GM18873 (cell line): ENCODE measurements around the gene DCANP1.
A peak's percentile ranks its signal among the peaks of the same experiment; 100 is the strongest.

Experiments used
- ATAC-seq: cut with Tn5 transposase; IDR thresholded peaks from one replicate; pipeline ENCODE4 v1.9.1; 2021; ENCODE audit warnings: mild to moderate bottlenecking, moderate library complexity, moderate number of reproducible peaks; ENCODE audit not compliant: unreplicated experiment, low FRiP score

The DCANP1 gene

GRCh38 chr5:135458356-135458755 is 11.2 kb upstream of the DCANP1 start:
- ATAC-seq: no peak

GRCh38 chr5:135457424-135458071 is 10.4 kb upstream of the DCANP1 start:
- ATAC-seq: no peak

GRCh38 chr5:135456238-135457099 is 9.3 kb upstream of the DCANP1 start:
- ATAC-seq: peak; percentile 48

GRCh38 chr5:135455876-135456237 is 8.7 kb upstream of the DCANP1 start:
- no peak for ATAC-seq

GRCh38 chr5:135454946-135455345 is 7.8 kb upstream of the DCANP1 start:
- no peak for ATAC-seq

GRCh38 chr5:135453613-135454012 is 6.5 kb upstream of the DCANP1 start:
- no peak for ATAC-seq

- no peak for ATAC-seq
Measured at GRCh38 chr5:135452321-135453030, 5.3 kb upstream of the DCANP1 start, which contains the start of gene TIFAB. TIFAB (minus strand) TSS chr5:135452351; CDS start chr5:135449939, 2,412 bp downstream.

- ATAC-seq: no peak
Measured at GRCh38 chr5:135451581-135452320, 4.6 kb upstream of the DCANP1 start.

- ATAC-seq: no peak
Measured at GRCh38 chr5:135450952-135451351, 3.8 kb upstream of the DCANP1 start.

GRCh38 chr5:135450336-135450735 is 3.2 kb upstream of the DCANP1 start:
- ATAC-seq: no peak

- no peak for ATAC-seq
Measured at GRCh38 chr5:135449644-135450043, 2.5 kb upstream of the DCANP1 start.

GRCh38 chr5:135448791-135449507 is 1.8 kb upstream of the DCANP1 start:
- no peak for ATAC-seq

- ATAC-seq: no peak
Measured at GRCh38 chr5:135448071-135448739, 1.1 kb upstream of the DCANP1 start.

GRCh38 chr5:135446615-135447014 is 533 bp downstream of the DCANP1 start:
- ATAC-seq: no peak

- no peak for ATAC-seq
Measured at GRCh38 chr5:135446206-135446605, 942 bp downstream of the DCANP1 start.

- ATAC-seq: no peak
Measured at GRCh38 chr5:135445306-135445985, 1.7 kb downstream of the DCANP1 start.

GRCh38 chr5:135444881-135445280 is 2.3 kb downstream of the DCANP1 start:
- ATAC-seq: no peak

GRCh38 chr5:135444360-135444759 is 2.8 kb downstream of the DCANP1 start:
- no peak for ATAC-seq
